ENCODE data around the gene TMEM235. TPM values are rescaled to one million over a fixed set of nuclear protein-coding genes. Genes with fewer than 3 reads are reported as not detected.

The TMEM235 gene
- total and polyA plus RNA-seq, 5 donors: not detected

DNA sequence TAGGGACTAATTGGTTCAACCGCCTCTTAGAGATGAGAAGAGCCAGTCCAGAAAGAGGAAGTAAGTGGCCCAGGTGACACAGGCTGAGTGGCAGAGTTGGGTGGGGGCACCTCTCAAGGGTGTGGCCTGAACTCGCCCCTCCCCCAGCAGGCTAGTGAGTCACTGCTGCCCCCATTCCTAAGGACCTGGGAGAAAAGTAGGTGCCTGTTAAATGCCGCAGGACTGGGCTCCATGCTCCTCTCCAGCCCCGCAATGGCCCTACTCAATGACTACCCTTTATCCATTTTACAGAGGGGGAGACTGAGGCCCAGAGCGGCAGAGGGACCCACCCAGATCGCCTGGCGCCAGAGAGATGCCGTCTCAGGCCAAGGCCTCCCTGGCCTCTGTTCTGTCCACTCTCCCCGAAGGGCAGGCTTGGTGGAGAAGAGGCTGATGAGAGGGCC lies 8.1 kb downstream of the TMEM235 start:
- Histone ChIP-seq H3K27me3 (ENCODE audit: control insufficient read depth, insufficient read depth) (no peaks in the 10 kb centered on the region), H3K4me1 (ENCODE audit: control insufficient read depth, insufficient read depth, low read length) (no peaks in the 10 kb centered on the region), H3K9me3 (ENCODE audit: control insufficient read depth, low read length) (no peaks in the 10 kb centered on the region), H3K4me3 (ENCODE audit: low read length) (no peak overlapping the region), H3K27ac (ENCODE audit: low read length) (no peak overlapping the region)
- intact Hi-C loops (cut with DNase I): no loop called here
- ATAC-seq: no peak
- WGBS: 95% methylated on average over 9 of the region's 9 CpGs
- DNase-seq: peak in 2 of 3 donors; percentile 25 to 33

DNA sequence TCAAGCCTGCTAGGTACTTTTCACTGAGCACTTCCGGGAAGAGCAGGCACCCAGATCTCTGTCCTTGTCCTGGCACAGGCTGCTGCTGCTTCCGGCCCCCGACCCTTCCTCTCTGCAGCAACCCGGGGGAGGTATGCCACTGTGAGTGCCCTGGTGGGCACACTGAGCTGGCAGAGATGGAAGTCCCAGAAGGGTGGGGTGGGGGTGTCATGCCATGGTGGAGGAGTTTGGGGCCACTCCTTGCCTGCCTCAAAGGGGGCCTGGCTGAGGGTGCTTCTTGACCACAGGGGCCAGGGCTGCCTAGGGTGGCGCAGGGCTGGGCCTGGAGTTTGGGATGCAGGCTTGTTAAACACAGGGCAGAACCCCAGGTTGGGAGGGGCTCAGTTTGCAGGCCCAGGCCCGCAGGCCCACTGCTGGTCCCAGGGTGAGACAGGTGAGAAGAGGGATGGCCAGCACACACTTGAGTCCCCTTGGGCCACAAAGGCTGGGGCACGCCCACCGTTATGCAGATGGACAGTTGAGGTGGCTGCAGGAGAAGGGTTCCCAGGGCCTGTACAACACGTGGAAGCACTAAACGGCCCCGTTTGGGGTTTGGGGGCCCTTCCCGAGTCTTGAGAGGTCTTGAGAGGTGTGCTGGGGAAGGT lies 8.7 kb downstream of the TMEM235 start:
- 81% methylated on average over 12 of the region's 12 CpGs for WGBS
- H3K9me3 ChIP-seq (ENCODE audit: control insufficient read depth, low read length): no peaks in the 10 kb centered on the region
- H3K4me1 ChIP-seq (ENCODE audit: control insufficient read depth, insufficient read depth, low read length): no peaks in the 10 kb centered on the region
- no peak overlapping the region for H3K4me3 ChIP-seq (ENCODE audit: low read length)
- no peak for ATAC-seq
- peak in 2 of 3 donors; percentile 31 to 39 for DNase-seq
- no peak overlapping the region for H3K27ac ChIP-seq (ENCODE audit: low read length)
- H3K27me3 ChIP-seq (ENCODE audit: control insufficient read depth, insufficient read depth): no peaks in the 10 kb centered on the region
- intact Hi-C loops (cut with DNase I): no loop called here

DNA sequence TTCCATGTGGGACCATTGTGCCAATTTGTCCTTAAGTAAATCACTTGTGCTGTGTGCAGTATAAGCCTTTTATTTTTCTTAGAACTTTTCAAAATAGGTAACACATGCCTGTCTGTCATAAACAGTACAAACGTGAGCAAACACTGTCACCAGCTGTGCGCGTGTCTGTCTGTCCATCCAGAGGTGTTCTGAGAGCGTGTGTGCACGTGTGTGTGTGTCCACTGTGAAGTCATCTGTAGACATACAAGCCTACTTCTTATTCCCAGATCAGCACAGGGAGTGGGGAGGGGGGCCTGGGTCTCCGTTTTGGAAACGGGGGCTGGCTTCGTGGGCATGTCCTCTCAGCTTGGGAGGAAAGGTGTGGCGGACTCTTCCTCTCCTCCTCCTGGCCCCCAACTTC lies 9.4 kb downstream of the TMEM235 start:
- Histone ChIP-seq H3K27ac (ENCODE audit: low read length) (no peak overlapping the region), H3K4me3 (ENCODE audit: low read length) (no peak overlapping the region), H3K4me1 (ENCODE audit: control insufficient read depth, insufficient read depth, low read length) (no peaks in the 10 kb centered on the region), H3K9me3 (ENCODE audit: control insufficient read depth, low read length) (no peaks in the 10 kb centered on the region), H3K27me3 (ENCODE audit: control insufficient read depth, insufficient read depth) (no peaks in the 10 kb centered on the region)
- DNase-seq (peak in 1 of 3 donors; percentile 28), ATAC-seq (no peak)
- 81% methylated on average over 9 of the region's 9 CpGs for WGBS
- intact Hi-C loops (cut with DNase I): no loop called here

DNA sequence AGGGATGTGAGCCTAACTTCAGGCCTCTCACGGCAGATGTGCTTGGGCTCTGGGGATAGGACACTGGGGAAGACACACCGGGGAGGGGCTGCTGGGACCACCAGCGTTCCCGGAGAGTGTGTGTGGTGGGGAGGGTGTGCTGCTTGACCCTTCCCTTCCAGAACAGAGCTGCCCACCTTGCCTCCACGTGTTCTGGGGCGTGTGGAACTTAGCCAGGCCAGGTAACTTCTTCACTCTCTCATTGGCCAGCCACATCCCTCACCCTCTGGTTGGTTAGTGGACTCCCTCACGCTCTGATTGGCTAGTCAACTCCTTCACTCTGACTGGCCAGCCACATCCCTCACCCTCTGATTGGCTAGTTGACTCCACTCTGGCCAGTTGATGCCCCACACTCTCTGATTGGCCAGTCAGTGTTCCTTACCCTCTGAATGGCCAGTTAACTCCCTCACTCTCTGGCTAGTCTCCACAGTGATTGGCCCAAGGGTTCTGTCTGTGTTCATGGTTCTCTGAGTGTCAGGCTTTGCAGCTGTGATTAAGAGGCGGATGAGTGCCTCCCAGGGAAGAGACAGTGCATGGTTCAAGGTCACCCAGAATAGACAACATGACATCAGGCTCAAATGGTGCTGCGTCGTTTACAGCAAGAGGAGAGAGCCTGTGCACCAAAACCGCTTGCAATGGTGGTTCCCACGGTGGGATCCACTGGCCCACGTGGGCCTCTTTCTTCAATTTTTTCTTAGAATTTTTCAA lies 10.0 kb downstream of the TMEM235 start:
- H3K4me1 ChIP-seq (ENCODE audit: control insufficient read depth, insufficient read depth, low read length): no peaks in the 10 kb centered on the region
- no peaks in the 10 kb centered on the region for H3K27me3 ChIP-seq (ENCODE audit: control insufficient read depth, insufficient read depth)
- intact Hi-C loops (cut with DNase I): no loop called here
- ATAC-seq: peak in 1 of 2 donors; percentile 26
- no peak for DNase-seq
- no peaks in the 10 kb centered on the region for H3K9me3 ChIP-seq (ENCODE audit: control insufficient read depth, low read length)
- 82% methylated on average over 13 of the region's 13 CpGs for WGBS
- H3K27ac ChIP-seq (ENCODE audit: low read length): no peak overlapping the region
- H3K4me3 ChIP-seq (ENCODE audit: low read length): no peak overlapping the region

GRCh38 chr17:78242024-78242742 lies 10.8 kb downstream of the TMEM235 start:
- Histone ChIP-seq H3K9me3 (ENCODE audit: control insufficient read depth, low read length) (no peaks in the 10 kb centered on the region), H3K4me1 (ENCODE audit: control insufficient read depth, insufficient read depth, low read length) (no peaks in the 10 kb centered on the region), H3K27ac (ENCODE audit: low read length) (no peak overlapping the region), H3K4me3 (ENCODE audit: low read length) (no peak overlapping the region), H3K27me3 (ENCODE audit: control insufficient read depth, insufficient read depth) (no peaks in the 10 kb centered on the region)
- peak in 1 of 3 donors; percentile 29 for DNase-seq
- ATAC-seq: peak in 1 of 2 donors; percentile 4
- intact Hi-C loops (cut with DNase I): no loop called here
- WGBS: 79% methylated on average over 21 of the region's 21 CpGs

- Histone ChIP-seq H3K9me3 (ENCODE audit: control insufficient read depth, low read length) (no peaks in the 10 kb centered on the region), H3K4me3 (ENCODE audit: low read length) (no peak overlapping the region), H3K4me1 (ENCODE audit: control insufficient read depth, insufficient read depth, low read length) (no peaks in the 10 kb centered on the region), H3K27ac (ENCODE audit: low read length) (no peak overlapping the region), H3K27me3 (ENCODE audit: control insufficient read depth, insufficient read depth) (no peaks in the 10 kb centered on the region)
- DNase-seq (peak in 1 of 3 donors; percentile 10), ATAC-seq (no peak)
- intact Hi-C loops (cut with DNase I): no loop called here
- 82% methylated on average over 8 of the region's 8 CpGs for WGBS
These were observed 15.9 kb downstream of the TMEM235 start for GRCh38 chr17:78247304-78247703.

GRCh38 chr17:78248051-78248914 lies 16.9 kb downstream of the TMEM235 start:
- 72% methylated on average over 30 of the region's 30 CpGs for WGBS
- H3K27me3 ChIP-seq (ENCODE audit: control insufficient read depth, insufficient read depth): no peaks in the 10 kb centered on the region
- no peak overlapping the region for H3K4me3 ChIP-seq (ENCODE audit: low read length)
- no peaks in the 10 kb centered on the region for H3K9me3 ChIP-seq (ENCODE audit: control insufficient read depth, low read length)
- ATAC-seq (peak in 1 of 2 donors; percentile 31), DNase-seq (peak in 2 of 3 donors; percentile 29 to 65)
- intact Hi-C loops (cut with DNase I): loop anchor here in 1 of 4 donors (2.0 kb wide), 1 partner anchor 177 kb away; no protein-coding TSS in a partner anchor
- peak overlapping the region; percentile 37 for H3K27ac ChIP-seq (ENCODE audit: low read length)
- H3K4me1 ChIP-seq (ENCODE audit: control insufficient read depth, insufficient read depth, low read length): no peaks in the 10 kb centered on the region

DNA sequence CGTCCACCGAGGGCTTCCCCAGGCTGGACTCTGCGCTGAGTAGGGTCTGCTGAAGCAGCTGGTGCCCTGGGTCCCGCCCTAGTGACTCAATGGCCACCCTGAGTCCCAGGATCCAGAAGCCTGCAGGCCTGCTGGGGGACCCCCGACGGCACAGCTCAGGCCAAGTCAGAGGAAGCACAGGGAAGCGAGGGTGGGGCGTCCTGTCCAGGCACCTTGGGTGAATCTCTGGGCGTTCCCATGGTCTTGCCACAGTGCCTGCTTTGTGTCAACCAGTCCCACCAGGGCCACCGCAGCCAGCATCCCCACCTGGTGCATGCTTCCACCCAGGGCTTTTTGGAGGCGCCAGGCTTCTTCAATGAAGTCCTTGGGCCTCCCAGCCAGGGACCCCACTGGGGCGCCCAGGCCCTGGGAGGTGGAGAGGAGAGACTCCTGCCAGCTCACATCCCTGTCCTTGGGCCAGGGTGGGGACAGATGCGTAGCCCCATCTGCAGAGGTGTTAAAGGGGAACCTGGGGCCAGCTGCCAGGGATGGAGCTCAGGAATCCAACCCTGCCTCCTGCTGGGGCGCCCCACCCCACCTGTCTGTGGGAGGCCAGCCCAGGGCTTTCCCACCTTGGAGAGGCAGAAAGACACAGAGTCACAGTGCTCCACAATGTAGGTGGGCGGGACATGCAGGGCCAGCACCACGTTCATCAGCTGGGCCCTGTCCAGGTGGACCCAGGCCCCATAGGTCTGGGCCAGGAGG lies 17.8 kb downstream of the TMEM235 start:
- ATAC-seq (no peak), DNase-seq (peak in 1 of 3 donors; percentile 48)
- H3K4me1 ChIP-seq (ENCODE audit: control insufficient read depth, insufficient read depth, low read length): no peaks in the 10 kb centered on the region
- no peaks in the 10 kb centered on the region for H3K27me3 ChIP-seq (ENCODE audit: control insufficient read depth, insufficient read depth)
- H3K4me3 ChIP-seq (ENCODE audit: low read length): no peak overlapping the region
- H3K9me3 ChIP-seq (ENCODE audit: control insufficient read depth, low read length): no peaks in the 10 kb centered on the region
- intact Hi-C loops (cut with DNase I): loop anchor here in 1 of 4 donors (2.0 kb wide), 1 partner anchor 176 kb away; no protein-coding TSS in a partner anchor
- WGBS: 83% methylated on average over 16 of the region's 16 CpGs
- no peak overlapping the region for H3K27ac ChIP-seq (ENCODE audit: low read length)

- Histone ChIP-seq H3K4me1 (ENCODE audit: control insufficient read depth, insufficient read depth, low read length) (no peaks in the 10 kb centered on the region), H3K27ac (ENCODE audit: low read length) (no peak overlapping the region), H3K9me3 (ENCODE audit: control insufficient read depth, low read length) (no peaks in the 10 kb centered on the region), H3K27me3 (ENCODE audit: control insufficient read depth, insufficient read depth) (no peaks in the 10 kb centered on the region), H3K4me3 (ENCODE audit: low read length) (no peak overlapping the region)
- 72% methylated on average over 20 of the region's 20 CpGs for WGBS
- intact Hi-C loops (cut with DNase I): loop anchor here in 3 of 4 donors (2.0 to 10.0 kb wide), 4 partner anchors 138 to 175 kb away; no protein-coding TSS in a partner anchor
- DNase-seq (peak in 1 of 3 donors; percentile 40), ATAC-seq (no peak)
These were observed 18.7 kb downstream of the TMEM235 start for GRCh38 chr17:78249818-78250806.

Measured in right cardiac atrium (tissue), 5 donors.